HCEC 1CT (cell line): ENCODE measurements around the gene BARHL1.

Experiments used
- DNase-seq: peaks from one replicate; pipeline ENCODE4 v3.0.0-alpha.2; 2017

Gene BARHL1

GRCh38 chr9:132582276-132582785 is at the start of gene BARHL1:
TSS of gene BARHL1 (plus strand) at chr9:132582606. CDS start at chr9:132582798, 192 bp downstream.
- DNase-seq, result no peak

GRCh38 chr9:132534832-132535231 is 47.6 kb upstream of the BARHL1 start:
- no peak for DNase-seq

- no peak for DNase-seq
Observed at GRCh38 chr9:132536124-132536523, 46.3 kb upstream of the BARHL1 start.

GRCh38 chr9:132537352-132537751 is 45.1 kb upstream of the BARHL1 start:
- no peak for DNase-seq

- DNase-seq, result no peak
Observed at GRCh38 chr9:132538071-132538470, 44.3 kb upstream of the BARHL1 start.

- no peak for DNase-seq
Observed at GRCh38 chr9:132539096-132539495, 43.3 kb upstream of the BARHL1 start.

GRCh38 chr9:132541051-132541450 is 41.4 kb upstream of the BARHL1 start:
- no peak for DNase-seq

- DNase-seq, result no peak
Observed at GRCh38 chr9:132541870-132542830, 40.3 kb upstream of the BARHL1 start.

- DNase-seq, result no peak
Observed at GRCh38 chr9:132543251-132543650, 39.2 kb upstream of the BARHL1 start.

GRCh38 chr9:132543960-132544359 is 38.4 kb upstream of the BARHL1 start:
- DNase-seq, result no peak

GRCh38 chr9:132545578-132545977 is 36.8 kb upstream of the BARHL1 start:
- DNase-seq, result no peak

- DNase-seq, result peak; percentile 2
Observed at GRCh38 chr9:132546148-132547051, 36.0 kb upstream of the BARHL1 start.

- DNase-seq, result no peak
Observed at GRCh38 chr9:132547052-132547431, 35.4 kb upstream of the BARHL1 start.

- DNase-seq, result no peak
Observed at GRCh38 chr9:132547436-132547835, 35.0 kb upstream of the BARHL1 start.

GRCh38 chr9:132547976-132548730 is 34.3 kb upstream of the BARHL1 start:
- DNase-seq, result no peak

- DNase-seq, result no peak
Observed at GRCh38 chr9:132548751-132549640, 33.4 kb upstream of the BARHL1 start.

GRCh38 chr9:132551556-132551955 is 30.9 kb upstream of the BARHL1 start:
- no peak for DNase-seq

GRCh38 chr9:132552041-132552440 is 30.4 kb upstream of the BARHL1 start:
- DNase-seq, result no peak

- DNase-seq, result no peak
Observed at GRCh38 chr9:132554755-132555154, 27.7 kb upstream of the BARHL1 start.

- DNase-seq, result no peak
Observed at GRCh38 chr9:132555528-132555927, 26.9 kb upstream of the BARHL1 start.

- no peak for DNase-seq
Observed at GRCh38 chr9:132556235-132556634, 26.2 kb upstream of the BARHL1 start.

GRCh38 chr9:132556714-132557113 is 25.7 kb upstream of the BARHL1 start:
- no peak for DNase-seq
